Liver (tissue), 3 donors: Measurements from ENCODE around the gene PTP4A2.
A peak's percentile ranks its signal among the peaks of the same experiment; 100 is the strongest.

ENCODE experiments used
- CTCF ChIP-seq: fragments of 150-350 bp; IDR thresholded peaks from 2 replicates; pipeline ENCODE4 v1.5.1; 2017; ENCODE audit warnings: improper control_type of control experiment, low read depth, low read length; ENCODE audit not compliant: missing input control
- EGR1 ChIP-seq, 2 donors: IDR thresholded peaks; 2 replicates each; pipeline ENCODE4 v1.6.1; 2016 to 2018; ENCODE audit warnings: antibody characterized with exemption in 2 of 2, low read depth in 2 of 2
- FOXA2 ChIP-seq: IDR thresholded peaks from 2 replicates; pipeline ENCODE4 v1.6.1; 2016; ENCODE audit warnings: antibody characterized with exemption
- MAX ChIP-seq: IDR thresholded peaks from 2 replicates; pipeline ENCODE4 v1.6.1; 2016; ENCODE audit warnings: antibody characterized with exemption
- NR2F2 ChIP-seq: IDR thresholded peaks from 2 replicates; pipeline ENCODE4 v1.6.1; 2016; ENCODE audit warnings: antibody characterized with exemption
- RAD21 ChIP-seq, 2 donors: IDR thresholded peaks; 2 replicates each; pipeline ENCODE4 v1.6.1; 2016; ENCODE audit warnings: antibody characterized with exemption in 2 of 2, mild to moderate bottlenecking in 2 of 2
- REST ChIP-seq: IDR thresholded peaks from 2 replicates; pipeline ENCODE4 v1.6.1; 2016; ENCODE audit warnings: antibody characterized with exemption, mild to moderate bottlenecking
- TAF1 ChIP-seq: conservative IDR thresholded peaks from 2 replicates; pipeline ENCODE4 v1.6.1; 2016; ENCODE audit warnings: antibody characterized with exemption, mild to moderate bottlenecking
- YY1 ChIP-seq: IDR thresholded peaks from 2 replicates; pipeline ENCODE4 v1.6.1; 2016; ENCODE audit warnings: antibody characterized with exemption, mild to moderate bottlenecking
- TF ChIP-seq, protein P1 (sequence below): IDR thresholded peaks from 2 replicates; pipeline ENCODE4 v1.6.1; 2016; ENCODE audit warnings: antibody characterized with exemption
- donor health status: healthy.
- donor health status: healthy.

DNA sequence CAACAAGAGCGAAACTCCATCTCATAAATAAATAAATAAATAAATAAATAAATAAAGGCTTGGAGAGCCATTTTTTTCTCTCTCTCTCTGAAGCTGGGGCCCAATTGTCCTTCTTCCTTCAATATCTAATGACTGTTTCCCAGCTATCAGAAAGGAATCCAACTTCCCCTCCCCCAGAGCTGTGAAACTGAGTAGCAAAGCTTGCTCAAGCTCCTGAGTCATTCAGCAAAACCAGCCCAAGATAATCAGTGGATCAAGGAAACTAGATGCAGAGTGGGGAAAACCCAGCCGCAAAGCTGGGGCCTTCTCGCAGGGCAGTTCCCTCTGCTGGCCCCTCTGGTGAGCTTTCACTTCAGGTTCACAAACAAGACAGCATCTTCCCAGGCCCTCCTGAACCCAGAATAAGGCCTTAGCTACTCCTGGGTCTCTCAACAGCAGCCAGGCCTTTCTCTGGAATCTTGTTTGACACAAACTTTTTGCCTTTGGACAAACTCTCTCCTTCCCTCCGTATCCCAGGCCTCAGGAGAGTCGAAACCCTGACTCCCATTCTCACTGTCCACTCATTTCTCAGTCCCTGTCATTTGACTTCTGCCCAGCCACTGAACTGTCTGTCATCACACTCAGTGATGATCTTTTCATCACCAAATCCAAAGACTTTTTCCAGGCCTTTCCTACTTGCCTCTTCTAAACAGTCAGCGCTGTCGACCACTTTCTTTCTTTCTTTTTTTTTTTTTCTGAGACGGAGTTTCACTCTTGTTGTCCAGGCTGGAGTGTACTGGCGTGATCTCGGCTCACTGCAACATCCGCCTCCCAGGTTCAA lies 18.0 kb upstream of the PTP4A2 start:
- no peak for TF ChIP-seq CTCF
- no peak for TF ChIP-seq NR2F2
- no peak for TF ChIP-seq YY1
- no peak for TF ChIP-seq REST
- peak; percentile 8 for TF ChIP-seq FOXA2
- TF ChIP-seq, protein P1, sequence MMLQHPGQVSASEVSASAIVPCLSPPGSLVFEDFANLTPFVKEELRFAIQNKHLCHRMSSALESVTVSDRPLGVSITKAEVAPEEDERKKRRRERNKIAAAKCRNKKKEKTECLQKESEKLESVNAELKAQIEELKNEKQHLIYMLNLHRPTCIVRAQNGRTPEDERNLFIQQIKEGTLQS: no peak
- TF ChIP-seq RAD21 (IDR thresholded peaks at IDR 0.05): peak; percentile 52 to 56
- no peak for TF ChIP-seq MAX
- TF ChIP-seq TAF1: no peak
- TF ChIP-seq EGR1 (IDR thresholded peaks at IDR 0.05; ENCODE audit: low read depth in 2 of 2): no peak
